ENCODE measurements around the gene LDLRAD2.

LDLRAD2 gene

GRCh38 chr1:21842606-21843162 lies 30.6 kb downstream of the LDLRAD2 start:
- no peak for DNase-seq (ENCODE audit: low spot score)

- no peak for DNase-seq (ENCODE audit: low spot score)
Measured at GRCh38 chr1:21843208-21843607, 31.1 kb downstream of the LDLRAD2 start.

DNA sequence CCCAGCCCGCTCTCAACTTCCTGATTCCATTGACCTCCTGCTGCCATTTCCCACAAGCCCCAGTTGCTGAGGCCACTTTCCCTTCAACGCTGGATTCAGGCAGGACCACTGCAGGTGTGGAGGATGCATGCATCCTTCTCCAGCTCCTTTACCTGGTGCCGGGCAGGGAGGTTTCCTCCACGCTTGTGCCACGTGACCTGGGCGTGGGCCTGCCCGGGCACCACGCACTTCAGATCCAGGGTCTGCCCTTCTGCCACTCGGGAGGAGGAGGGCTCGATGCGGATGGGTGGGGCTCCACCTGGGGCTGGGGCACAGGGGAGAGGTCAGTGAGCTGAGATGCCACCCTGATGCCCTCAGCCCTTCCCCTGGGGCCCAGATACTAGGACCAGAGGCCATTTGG lies 31.9 kb downstream of the LDLRAD2 start:
- no peak for DNase-seq (ENCODE audit: low spot score)

- DNase-seq (ENCODE audit: low spot score) = no peak
Measured at GRCh38 chr1:21845646-21846641, 33.9 kb downstream of the LDLRAD2 start.

GRCh38 chr1:21847223-21848205 lies 35.4 kb downstream of the LDLRAD2 start:
- no peak for DNase-seq (ENCODE audit: low spot score)

DNA sequence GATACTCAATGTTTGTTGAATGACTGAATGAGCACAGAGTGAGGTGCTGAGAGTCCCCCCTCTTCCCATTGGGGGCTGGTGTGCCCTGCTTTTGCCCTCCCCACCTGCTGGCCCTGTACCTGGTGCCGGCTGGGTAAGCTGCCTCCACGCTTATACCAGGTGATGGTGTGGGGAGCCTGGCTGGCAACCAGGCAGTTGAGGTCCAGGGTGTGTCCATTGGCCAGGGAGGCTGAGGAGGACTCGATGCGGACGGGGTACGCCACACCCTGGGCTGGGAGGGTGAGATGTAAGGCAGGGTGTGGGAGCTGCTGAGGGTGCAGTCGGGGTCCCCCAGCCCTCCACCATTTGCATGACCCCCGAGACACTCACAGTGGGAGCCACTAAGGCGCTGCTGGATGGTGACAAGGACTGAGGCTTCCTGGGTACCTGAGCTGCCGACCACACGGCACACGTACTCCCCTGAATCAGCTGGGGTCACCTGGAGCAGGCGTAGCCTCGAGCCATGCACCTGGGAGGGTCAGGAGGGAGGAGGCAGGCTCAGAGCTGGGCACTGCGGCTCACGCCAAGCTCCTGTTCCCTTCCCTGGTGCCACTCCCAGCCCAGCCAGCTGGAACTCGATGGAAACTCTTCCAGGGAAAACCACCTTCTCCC lies 36.6 kb downstream of the LDLRAD2 start:
- no peak for DNase-seq (ENCODE audit: low spot score)

DNA sequence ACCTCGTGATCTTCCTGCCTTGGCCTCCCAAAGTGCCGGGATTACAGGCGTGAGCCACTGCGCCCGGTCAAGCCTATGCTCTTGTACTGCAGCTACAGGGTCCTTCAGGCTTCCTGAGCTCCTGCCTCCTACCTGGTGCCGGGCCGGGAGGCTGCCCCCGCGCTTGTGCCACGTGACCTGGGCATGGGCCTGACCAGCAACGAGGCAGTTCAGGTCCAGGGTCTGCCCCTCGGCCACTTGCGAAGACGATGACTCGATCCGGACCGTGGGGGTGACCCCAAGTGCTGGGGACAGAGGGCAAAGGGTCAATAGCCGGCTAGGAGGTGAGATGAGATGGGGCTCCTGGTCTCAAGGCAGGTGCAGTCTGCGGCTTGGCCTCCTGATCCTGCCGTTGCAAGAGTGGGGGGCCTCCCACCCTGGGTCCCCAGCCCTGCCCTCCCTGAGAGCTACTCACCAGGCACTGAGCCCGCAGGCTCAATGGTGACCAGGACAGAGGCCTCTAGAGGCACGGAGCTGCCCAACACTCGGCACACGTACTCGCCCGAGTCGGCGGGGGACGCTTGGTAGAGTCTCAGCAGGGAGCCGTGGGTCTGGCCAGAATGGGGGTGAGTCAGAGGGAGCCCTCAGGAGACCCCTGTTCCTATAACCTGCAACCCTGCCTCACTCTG lies 38.0 kb downstream of the LDLRAD2 start:
- DNase-seq (ENCODE audit: low spot score) = no peak

DNA sequence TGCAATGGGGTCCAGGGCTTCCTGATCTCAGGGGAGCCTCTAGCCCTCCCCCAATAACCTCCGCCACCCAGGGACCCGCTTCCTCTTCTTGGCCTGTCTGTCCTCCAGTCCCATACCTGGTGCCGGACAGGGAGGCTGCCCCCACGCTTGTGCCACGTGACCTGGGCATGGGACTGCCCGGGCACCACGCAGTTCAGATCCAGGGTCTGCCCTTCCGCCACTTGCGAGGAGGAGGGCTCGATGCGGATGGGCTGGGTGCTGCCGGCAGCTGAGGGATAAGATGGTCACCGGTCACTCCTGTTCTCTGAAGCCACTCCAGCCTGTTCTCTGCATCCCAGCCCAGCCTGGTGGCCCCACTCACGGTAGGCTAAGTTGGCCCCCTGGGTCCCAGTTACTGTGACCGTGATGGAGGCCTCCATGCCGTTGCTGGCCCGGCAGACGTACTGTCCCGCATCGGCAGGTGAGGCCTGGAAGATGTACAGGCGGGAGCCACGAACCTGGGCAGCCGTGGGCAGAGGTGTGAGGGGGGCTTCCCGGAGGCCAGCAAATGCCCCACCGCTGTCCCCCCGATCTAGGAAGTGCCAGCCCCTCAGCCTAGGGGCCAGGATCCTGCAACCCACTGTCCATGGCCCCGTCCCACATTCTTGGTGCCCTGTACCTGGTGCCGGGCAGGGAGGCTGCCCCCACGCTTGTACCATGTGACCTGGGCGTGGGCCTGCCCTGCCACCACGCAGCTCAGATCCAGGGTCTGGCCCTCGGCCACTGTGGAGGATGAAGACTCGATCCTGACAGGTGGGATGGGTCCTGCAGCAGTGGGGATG lies 39.6 kb downstream of the LDLRAD2 start:
- no peak for DNase-seq (ENCODE audit: low spot score)

DNA sequence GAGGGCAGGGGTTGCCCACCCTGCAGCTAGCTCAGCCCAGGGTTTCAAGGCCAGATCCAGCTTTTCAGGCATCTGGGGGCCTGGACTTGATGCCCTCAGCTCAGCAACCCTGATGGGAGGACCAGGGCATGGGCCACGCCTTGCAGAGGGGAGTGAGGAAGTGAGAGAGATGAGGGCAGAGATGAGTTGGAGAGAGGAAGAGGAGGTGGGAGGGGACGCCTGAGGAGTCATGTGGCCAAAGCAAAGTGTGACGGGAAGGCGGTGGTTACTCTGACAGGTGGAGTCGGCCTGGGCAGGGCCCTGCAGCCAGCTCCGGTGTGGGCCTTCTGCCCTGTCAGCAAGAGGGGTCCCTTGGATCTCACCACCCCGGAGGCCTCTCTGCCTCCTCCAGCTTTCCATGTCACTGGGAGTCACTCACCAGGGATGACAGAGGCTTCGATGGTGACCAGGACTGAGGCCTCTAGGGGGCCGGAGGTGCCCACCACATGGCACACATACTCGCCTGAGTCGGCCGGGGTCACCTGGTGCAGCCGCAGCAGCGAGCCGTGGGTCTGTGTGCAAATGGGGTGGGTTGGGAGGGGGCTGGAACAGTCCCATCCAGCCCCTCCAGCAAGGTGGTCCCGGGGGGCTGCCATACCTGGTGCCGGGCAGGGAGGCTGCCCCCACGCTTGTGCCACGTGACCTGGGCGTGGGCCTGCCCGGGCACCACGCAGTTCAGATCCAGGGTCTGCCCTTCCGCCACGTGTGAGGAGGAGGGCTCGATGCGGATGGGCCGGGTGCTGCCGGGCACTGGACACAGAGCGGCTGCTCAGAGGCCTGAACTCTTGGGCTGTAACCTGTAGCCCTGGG lies 40.4 kb downstream of the LDLRAD2 start:
- no peak for DNase-seq (ENCODE audit: low spot score)

DNA sequence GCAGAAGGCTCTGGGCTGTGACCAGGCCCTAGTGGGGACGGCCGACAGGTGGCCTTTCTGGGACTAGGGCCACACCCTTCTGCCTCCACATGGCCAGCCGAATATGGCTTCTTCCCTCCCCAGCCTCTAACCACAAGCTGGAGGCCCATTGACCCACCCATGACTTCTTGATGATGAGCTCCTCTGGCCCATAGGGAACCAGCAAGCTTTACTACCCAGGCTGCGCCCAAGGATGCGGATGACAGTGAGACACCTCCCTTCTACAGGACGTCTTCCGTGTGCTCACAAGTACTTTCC lies 41.0 kb downstream of the LDLRAD2 start:
- no peak for DNase-seq (ENCODE audit: low spot score)

DNA sequence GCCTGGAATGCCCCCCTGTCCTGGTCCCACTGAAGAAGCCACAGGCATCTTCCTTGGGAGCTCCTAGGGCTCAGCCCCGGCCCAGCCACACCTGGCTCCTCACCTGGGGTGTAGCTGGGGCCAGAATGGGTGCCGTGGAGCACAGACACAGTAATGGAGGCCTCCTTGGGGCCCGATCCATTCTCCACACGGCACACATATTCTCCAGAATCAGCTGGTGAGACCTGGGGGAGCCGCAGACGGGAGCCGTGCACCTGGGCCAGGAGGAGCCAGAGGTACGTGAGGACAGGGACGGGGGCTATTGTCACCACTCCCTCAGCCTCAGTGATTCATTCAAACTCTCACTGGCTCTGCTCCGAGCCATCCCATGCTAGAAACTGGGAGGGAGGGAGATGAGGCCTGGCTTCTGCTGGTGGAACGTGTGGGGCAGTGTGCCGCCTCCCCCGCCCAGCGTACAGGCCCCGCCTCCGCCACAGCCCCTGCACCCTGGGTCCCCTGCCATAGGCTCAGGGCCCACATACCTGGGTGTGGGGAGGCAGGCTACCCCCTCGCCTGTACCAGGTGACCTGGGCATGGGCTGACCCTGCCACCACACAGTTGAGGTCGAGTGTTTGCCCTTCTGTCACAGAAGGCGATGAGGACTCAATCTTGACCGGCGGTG lies 42.2 kb downstream of the LDLRAD2 start:
- DNase-seq (ENCODE audit: low spot score) = no peak

DNA sequence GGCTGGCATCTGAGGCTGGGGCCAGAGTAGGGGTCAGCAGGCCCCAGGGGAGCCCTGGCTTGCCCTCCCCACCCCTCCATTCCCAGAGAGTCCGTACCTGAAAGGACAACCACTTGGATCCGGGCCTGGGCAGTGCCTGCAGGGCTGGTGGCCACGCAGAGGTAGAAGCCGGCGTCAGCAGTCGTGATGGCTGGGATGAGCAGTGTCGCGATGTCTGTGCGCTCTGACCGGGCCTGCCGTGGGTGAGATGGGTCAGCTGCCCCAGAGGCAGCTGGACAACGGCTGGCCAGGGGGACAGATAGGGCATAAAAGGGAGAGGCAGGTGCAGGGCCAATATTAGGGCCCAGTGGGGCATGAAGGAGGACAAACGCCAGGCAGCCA lies 42.7 kb downstream of the LDLRAD2 start:
- no peak for DNase-seq (ENCODE audit: low spot score)

- no peak for DNase-seq (ENCODE audit: low spot score)
Measured at GRCh38 chr1:21855257-21856096, 43.4 kb downstream of the LDLRAD2 start.

- no peak for DNase-seq (ENCODE audit: low spot score)
Measured at GRCh38 chr1:21857142-21857839, 45.2 kb downstream of the LDLRAD2 start.

DNA sequence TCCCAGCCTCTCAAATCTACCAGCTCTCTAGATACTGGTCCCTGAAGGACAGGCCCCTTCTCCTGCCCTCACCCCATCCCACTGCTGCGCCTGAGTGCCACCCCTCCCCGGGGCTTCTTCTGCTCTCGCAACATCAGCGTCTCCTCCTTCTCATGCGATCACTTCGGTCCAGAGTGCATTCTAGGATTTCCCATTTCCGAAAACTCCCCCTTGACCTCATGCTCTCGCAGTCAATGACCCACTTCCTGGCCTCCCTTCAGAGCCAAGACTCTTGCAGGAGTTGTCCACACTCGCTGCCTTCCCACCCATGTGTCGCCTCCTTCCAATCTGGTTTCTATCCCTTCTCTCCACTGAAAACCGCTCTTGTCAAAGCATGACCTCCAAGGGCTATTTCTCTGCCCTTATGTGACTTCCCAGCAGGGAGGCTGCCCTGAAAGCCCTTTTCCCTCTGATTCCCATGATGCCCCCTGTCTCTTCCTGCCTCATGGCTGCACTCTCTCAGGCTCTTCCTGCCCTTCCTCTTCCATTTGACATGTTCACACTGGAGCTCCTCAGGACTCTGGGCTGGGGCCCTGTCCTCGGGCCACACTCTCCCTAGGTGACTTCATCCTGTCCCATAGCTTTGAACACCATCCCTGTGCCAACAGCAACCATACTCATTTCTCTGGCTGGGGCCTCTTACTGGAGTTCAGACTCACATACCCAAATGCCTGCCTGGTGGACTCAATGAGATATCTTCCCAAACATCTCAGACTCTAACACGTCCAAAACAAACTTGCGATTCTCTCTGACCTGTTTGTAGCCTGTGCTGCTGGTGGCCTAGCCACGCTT lies 46.0 kb downstream of the LDLRAD2 start:
- no peak for DNase-seq (ENCODE audit: low spot score)

GRCh38 chr1:21859669-21860179 lies 47.7 kb downstream of the LDLRAD2 start:
- no peak for DNase-seq (ENCODE audit: low spot score)
